ENCODE results near the gene TBCCD1. TPM values are rescaled to one million over a fixed set of nuclear protein-coding genes. Genes with fewer than 3 reads are reported as not detected.

The TBCCD1 gene
- total and polyA plus RNA-seq, 2 of the 4 experiments (the other 2 are of a cell fraction) = 7.9 to 19.7 TPM

- Histone ChIP-seq H3K14ac (replicated peaks; ENCODE audit: low read depth, low read length) (no peak within 1 kb of the TSS), H4K5ac (ENCODE audit: low read depth, low read length) (no peak within 1 kb of the TSS), H2BK20ac (ENCODE audit: low read depth, low read length) (no peak within 1 kb of the TSS), H2AFZ (replicated peaks; ENCODE audit: low read length, poor library complexity) (no peak within 1 kb of the TSS), H3K9me3 (ENCODE audit: control insufficient read depth, insufficient read depth, low read length) (no peaks in the 10 kb centered on the region), H4K8ac (ENCODE audit: low read depth in 2 of 2, low read length in 2 of 2) (no peak within 1 kb of the TSS), H3K4ac (ENCODE audit: low read depth, low read length) (no peak within 1 kb of the TSS), H2BK120ac (ENCODE audit: low read depth, low read length) (no peak within 1 kb of the TSS), H2BK5ac (ENCODE audit: low read depth, low read length, poor library complexity, severe bottlenecking) (no peak within 1 kb of the TSS), H2AK5ac (ENCODE audit: low read depth, low read length) (no peak within 1 kb of the TSS), H3K4me2 (ENCODE audit: low read depth, low read length) (no peak within 1 kb of the TSS), H3K56ac (ENCODE audit: extremely low read depth, insufficient read depth, low read length) (no peak within 1 kb of the TSS), H4K20me1 (ENCODE audit: insufficient read depth, low read length) (no peaks in the 10 kb centered on the region), H3K9ac (ENCODE audit: low read depth, low read length) (no peak within 1 kb of the TSS), H4K91ac (ENCODE audit: insufficient read depth, low read depth, low read length) (no peak within 1 kb of the TSS), H3K4me1 (ENCODE audit: control insufficient read depth, insufficient read depth, low read length) (no peaks in the 10 kb centered on the region), H3K4me3 (ENCODE audit: insufficient read depth, low read depth, low read length) (no peak within 1 kb of the TSS), H3K18ac (ENCODE audit: low read depth, low read length) (no peak within 1 kb of the TSS), H3K9me1 (ENCODE audit: insufficient read depth, low read length) (no peaks in the 10 kb centered on the region), H3K36me3 (ENCODE audit: control insufficient read depth, insufficient read depth, low read length) (no peaks in the 10 kb centered on the region), H2BK15ac (ENCODE audit: low read depth, low read length) (no peak within 1 kb of the TSS), H3K23ac (ENCODE audit: low read depth, low read length) (no peak within 1 kb of the TSS), H3K27ac (ENCODE audit: insufficient read depth, low read length) (no peak within 1 kb of the TSS), H3K79me1 (ENCODE audit: low read depth in 1 of 2, low read length in 2 of 2) (no peaks in the 10 kb centered on the region), H2AK9ac (replicated peaks; ENCODE audit: low read depth, low read length, poor library complexity) (no peak within 1 kb of the TSS), H3K27me3 (ENCODE audit: control insufficient read depth, insufficient read depth, low read length) (peaks cover 15% of the 10 kb centered on the region; the same call in 1 of the 2 replicates)
- in situ Hi-C loops (cut with MboI; ENCODE audit: low sequenced_read_pairs) = no loop called here
- no TSS peak for BruUV-seq (replicated peaks)
- POLR2A ChIA-PET (ENCODE audit: unreplicated experiment) = interaction anchor here (0.6 kb wide), 1 partner anchor 57 kb away, joined by 3 read pairs; no protein-coding TSS in a partner anchor
- WGBS, 2 experiments (ENCODE audit: extremely low coverage in 2 of 2, insufficient read length in 1 of 2) = 17% methylated on average over 1 of the region's 7 CpGs; no CpG with 5 or more reads in 1 of the 2 experiments
- DNase-seq (no peak), ATAC-seq (ENCODE audit: low read depth) (no peak)
- TF ChIP-seq CTCF (conservative IDR thresholded peaks at IDR 0.05; ENCODE audit: low read depth, low read length) (no peak), BHLHE40 (IDR thresholded peaks at IDR 0.05; ENCODE audit: low read depth, low read length) (no peak), MAFK (IDR thresholded peaks at IDR 0.05; ENCODE audit: low read depth, low read length) (no peak), NFE2L2 (IDR thresholded peaks at IDR 0.05; ENCODE audit: low read depth, low read length) (no peak), RFX5 (IDR thresholded peaks at IDR 0.05; ENCODE audit: low read depth, low read length) (no peak), RCOR1 (IDR thresholded peaks at IDR 0.05; ENCODE audit: insufficient replicate concordance, low read length) (no peak), MAZ (IDR thresholded peaks at IDR 0.05; ENCODE audit: borderline replicate concordance, low read depth, low read length) (no peak), ELK1 (IDR thresholded peaks at IDR 0.05; ENCODE audit: borderline replicate concordance, low read depth, low read length) (no peak), USF2 (IDR thresholded peaks at IDR 0.05; ENCODE audit: low read depth, low read length) (no peak), SMC3 (IDR thresholded peaks at IDR 0.05; ENCODE audit: low read depth, low read length) (no peak), FOS (IDR thresholded peaks at IDR 0.05; ENCODE audit: low read depth, low read length) (no peak), MXI1 (IDR thresholded peaks at IDR 0.05; ENCODE audit: borderline replicate concordance, low read depth, low read length) (no peak)
- dilution Hi-C loops (cut with HindIII; ENCODE audit: low sequenced_read_pairs, unreplicated experiment) = no loop called here
- CTCF ChIA-PET = no interaction called here
- intact Hi-C loops (cut with micrococcal nuclease) = no loop called here
These were observed 45.8 kb upstream of the TBCCD1 start, which contains the start of gene AHSG for GRCh38 chr3:186612721-186613636. AHSG (plus strand) TSS chr3:186613060; CDS start chr3:186613142, 82 bp downstream.

Data from IMR-90 (cell line).